Coronary artery (tissue), 2 donors: ENCODE results near the gene PHF14.

Source experiments
- DNase-seq: peaks from one replicate; pipeline ENCODE4 v3.0.0-alpha.2; 2017; ENCODE audit warnings: low spot score
- H3K27ac ChIP-seq, 2 donors: fragments of 200-600 bp; sonication (generic); one replicate each; pipeline ENCODE4 v1.5.1; 2016 to 2019
- H3K4me3 ChIP-seq: fragments of 200-600 bp; sonication (generic); 2 replicates; pipeline ENCODE4 v1.5.1; 2016; ENCODE audit warnings: mild to moderate bottlenecking, moderate library complexity
- TF ChIP-seq, protein P1 (sequence below): fragments of 200-600 bp; sonication (generic); IDR thresholded peaks from one replicate; pipeline ENCODE4 v1.5.1; 2019; ENCODE audit warnings: antibody characterized with exemption

PHF14 gene

DNA sequence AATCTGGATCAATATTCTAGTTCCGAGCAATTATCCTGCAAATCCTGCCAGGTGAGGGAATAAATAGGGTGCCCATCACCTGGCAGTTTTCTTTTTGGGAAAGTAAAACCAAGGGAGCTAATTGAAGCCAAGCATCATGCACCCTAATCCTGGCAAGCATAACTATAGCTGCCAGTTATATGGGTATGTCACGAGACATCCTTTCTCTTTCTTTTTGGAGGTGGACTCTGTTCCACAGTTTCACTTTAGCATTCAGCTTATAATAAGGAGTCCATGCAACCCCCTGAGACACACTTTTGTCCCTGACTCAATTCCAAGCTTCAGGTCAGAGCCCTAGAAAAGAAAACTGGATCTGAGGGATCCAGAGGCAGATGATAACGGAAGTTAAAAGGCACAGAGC is 222.5 kb downstream of the PHF14 start:
- no peak overlapping the region for H3K27ac ChIP-seq
- TF ChIP-seq, protein P1, sequence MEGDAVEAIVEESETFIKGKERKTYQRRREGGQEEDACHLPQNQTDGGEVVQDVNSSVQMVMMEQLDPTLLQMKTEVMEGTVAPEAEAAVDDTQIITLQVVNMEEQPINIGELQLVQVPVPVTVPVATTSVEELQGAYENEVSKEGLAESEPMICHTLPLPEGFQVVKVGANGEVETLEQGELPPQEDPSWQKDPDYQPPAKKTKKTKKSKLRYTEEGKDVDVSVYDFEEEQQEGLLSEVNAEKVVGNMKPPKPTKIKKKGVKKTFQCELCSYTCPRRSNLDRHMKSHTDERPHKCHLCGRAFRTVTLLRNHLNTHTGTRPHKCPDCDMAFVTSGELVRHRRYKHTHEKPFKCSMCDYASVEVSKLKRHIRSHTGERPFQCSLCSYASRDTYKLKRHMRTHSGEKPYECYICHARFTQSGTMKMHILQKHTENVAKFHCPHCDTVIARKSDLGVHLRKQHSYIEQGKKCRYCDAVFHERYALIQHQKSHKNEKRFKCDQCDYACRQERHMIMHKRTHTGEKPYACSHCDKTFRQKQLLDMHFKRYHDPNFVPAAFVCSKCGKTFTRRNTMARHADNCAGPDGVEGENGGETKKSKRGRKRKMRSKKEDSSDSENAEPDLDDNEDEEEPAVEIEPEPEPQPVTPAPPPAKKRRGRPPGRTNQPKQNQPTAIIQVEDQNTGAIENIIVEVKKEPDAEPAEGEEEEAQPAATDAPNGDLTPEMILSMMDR: no peak
- DNase-seq: no peak
- no peak overlapping the region for H3K4me3 ChIP-seq

DNA sequence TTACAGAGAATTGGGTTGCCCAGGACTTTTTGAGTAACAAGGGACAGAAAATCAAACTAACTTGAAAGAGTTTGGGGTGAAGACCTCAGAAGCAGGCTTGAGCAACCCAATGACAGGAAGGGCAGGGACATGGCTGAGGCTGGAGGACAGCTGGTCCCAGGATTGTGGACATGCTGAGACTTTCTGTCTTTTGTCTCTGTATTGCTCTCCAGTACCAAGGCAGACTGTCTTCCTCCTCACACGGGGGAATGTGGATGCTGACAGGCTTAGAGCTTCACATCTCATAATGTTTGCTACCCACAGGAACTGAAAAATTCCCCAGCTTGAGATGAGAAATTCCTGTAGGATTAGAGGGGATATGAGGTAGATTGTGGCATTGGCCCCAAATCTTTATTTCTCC is 229.6 kb downstream of the PHF14 start:
- TF ChIP-seq, protein P1: no peak
- DNase-seq: no peak
- Histone ChIP-seq H3K4me3 (no peak overlapping the region), H3K27ac (no peak overlapping the region)

DNA sequence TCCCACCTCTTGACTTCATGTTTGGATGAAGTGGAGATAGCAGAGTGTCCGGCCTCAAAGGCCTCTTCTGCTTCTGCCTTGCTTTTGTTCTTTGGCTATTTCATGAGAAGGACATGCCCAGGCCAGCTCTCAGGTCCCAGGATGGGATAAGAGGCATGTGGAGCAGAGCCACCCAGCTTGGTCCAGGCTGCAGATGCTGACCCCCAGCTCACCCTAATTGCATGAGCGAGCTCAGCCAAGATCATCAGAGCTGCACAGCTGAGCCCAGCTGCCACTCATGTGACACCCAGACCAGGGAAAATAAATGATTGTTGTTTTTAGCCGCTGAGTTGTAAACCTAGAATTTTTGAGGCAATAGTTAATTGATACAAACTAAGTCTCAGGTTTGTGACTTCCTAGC is 230.0 kb downstream of the PHF14 start:
- no peak for DNase-seq
- H3K4me3 ChIP-seq: no peak overlapping the region
- H3K27ac ChIP-seq: no peak overlapping the region
- TF ChIP-seq, protein P1: no peak

DNA sequence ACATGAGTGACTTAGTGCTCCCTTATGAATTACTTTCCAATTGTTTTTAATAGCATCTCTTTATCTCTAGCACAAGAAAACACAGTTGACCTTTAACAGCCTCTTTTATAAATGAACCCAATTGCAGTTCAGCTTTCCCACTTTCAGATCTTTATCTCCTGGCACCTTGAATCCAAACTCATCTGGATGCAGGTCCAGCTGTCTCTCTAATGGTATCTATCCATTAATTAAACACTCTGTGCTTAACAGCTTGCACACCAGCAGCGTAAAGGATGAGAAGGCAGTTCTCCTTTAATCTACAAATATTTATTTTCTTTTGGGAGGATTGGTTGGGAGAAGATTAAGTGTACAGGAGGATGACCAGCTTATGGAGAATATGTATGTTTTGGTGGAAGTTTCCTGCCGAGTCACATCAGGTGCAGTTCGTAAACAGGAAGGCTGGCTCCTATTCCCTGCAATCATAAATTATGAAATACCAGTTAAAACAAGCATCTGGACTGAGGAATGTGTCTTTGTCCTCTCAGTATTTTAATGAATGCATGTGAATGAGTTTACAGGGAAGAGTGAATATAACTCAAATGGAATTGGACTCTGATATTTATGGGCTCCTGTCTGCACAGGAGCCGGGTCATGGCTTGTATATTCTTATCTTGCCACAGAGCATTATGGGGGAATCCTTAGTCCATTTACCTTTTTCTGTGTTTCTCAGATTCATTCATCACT is 232.7 kb downstream of the PHF14 start:
- DNase-seq: no peak

DNA sequence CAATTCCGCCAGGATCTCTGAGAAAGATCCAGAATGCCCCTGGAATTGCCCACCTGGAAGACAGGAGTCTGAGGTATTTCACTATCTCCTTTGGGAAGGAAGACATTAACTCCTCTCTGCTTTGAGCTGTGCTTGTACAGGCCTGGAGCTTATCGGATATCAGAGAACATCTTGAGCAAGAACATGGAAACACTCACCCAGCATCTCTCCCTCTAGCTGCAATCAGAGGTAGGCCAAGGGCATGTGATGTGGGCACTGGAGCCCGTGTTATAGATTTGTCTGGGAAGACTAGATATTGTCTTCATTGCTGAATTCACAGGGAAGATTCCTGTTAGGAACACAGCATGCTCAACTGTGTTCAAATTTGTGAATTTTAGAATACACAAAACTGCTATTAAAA is 233.9 kb downstream of the PHF14 start:
- TF ChIP-seq, protein P1: no peak
- no peak overlapping the region for H3K4me3 ChIP-seq
- DNase-seq: no peak
- H3K27ac ChIP-seq: no peak overlapping the region

More for the DNA sequence above, 232.7 kb downstream of the PHF14 start:
- TF ChIP-seq, protein P1: no peak
- Histone ChIP-seq H3K27ac (no peak overlapping the region), H3K4me3 (no peak overlapping the region)

DNA sequence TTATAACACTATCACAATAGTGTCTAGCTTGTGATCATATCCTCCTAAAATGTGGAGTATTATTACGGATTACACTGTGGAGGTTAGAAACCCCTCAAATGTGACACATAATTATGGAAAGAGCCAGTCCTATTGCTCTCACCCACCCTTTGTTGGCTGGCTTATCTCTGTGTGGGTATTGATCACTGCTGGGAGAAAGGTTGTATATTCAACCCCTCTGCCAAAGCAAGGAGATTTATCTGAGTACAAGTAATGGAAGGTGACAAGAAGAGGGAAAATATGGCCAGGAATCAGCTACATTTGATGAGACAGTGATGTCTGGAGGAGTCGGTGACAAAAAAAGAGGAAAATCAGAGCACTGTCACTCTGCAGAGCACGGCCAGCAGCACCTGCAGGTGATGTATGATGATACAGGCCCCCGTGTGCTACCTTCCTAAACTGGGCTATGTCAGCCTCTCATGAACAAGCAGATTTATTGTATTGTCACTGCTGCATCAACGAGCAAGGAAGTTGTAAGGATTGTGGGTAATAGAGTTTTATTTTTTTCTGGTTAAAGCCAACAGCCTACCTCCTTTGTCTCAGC is 235.3 kb downstream of the PHF14 start:
- no peak for DNase-seq
- TF ChIP-seq, protein P1: no peak
- Histone ChIP-seq H3K4me3 (no peak overlapping the region), H3K27ac (no peak overlapping the region)

DNA sequence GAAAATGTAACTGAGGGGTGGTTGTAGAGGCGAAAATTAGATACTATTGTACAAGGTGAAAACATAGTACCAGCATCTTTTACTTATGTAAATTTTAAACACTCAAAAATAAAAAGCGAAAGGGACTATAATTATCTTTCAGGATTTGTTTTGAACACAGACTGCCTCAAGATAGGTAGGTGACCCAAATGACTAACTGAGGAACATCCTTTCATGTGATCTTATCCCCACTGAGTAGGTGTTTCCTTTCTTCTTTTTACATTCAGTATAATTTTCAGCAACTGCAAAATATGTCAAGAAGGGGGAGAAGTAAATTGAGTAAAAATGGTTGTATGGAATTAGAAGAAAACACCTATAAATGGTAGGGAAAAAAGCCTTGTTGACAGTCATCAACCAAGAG is 236.7 kb downstream of the PHF14 start:
- TF ChIP-seq, protein P1: no peak
- DNase-seq: no peak
- no peak overlapping the region for H3K27ac ChIP-seq
- no peak overlapping the region for H3K4me3 ChIP-seq
